Measurements from ENCODE around the gene BRIP1.
"Not testable (repeated sequence)": the region's sequence is repeated elsewhere in the genome, so short reads cannot be mapped to it uniquely, and the experiment has no call there.

BRIP1 gene

DNA sequence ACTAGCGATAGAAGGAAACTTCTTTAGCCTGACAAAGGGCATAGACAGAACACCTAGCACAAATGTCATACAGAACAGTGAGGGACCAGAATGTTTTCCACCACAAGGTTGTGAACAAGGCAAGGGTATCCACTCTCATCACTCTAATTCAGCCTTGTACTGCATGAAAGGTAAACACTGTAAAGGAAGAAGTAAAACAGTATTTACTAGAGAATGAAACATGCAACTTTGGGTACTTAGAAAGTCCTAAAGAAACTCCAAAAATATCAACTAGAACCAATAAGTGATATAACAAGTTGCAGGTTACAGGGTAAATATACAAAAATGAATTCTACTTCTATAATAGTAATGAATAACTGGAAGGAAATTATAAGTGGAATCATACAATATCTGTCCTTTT lies 32.2 kb downstream of the BRIP1 start:
- TF ChIP-seq, protein P1, sequence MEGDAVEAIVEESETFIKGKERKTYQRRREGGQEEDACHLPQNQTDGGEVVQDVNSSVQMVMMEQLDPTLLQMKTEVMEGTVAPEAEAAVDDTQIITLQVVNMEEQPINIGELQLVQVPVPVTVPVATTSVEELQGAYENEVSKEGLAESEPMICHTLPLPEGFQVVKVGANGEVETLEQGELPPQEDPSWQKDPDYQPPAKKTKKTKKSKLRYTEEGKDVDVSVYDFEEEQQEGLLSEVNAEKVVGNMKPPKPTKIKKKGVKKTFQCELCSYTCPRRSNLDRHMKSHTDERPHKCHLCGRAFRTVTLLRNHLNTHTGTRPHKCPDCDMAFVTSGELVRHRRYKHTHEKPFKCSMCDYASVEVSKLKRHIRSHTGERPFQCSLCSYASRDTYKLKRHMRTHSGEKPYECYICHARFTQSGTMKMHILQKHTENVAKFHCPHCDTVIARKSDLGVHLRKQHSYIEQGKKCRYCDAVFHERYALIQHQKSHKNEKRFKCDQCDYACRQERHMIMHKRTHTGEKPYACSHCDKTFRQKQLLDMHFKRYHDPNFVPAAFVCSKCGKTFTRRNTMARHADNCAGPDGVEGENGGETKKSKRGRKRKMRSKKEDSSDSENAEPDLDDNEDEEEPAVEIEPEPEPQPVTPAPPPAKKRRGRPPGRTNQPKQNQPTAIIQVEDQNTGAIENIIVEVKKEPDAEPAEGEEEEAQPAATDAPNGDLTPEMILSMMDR (conservative IDR thresholded peaks at IDR 0.05; ENCODE audit: low read length), result no peak
- H3K4me3 ChIP-seq (ENCODE audit: low read length), result no peak overlapping the region
- no peak for DNase-seq (ENCODE audit: low read depth)

- DNase-seq (ENCODE audit: low read depth), result no peak
- H3K4me3 ChIP-seq (ENCODE audit: low read length), result no peak overlapping the region
- TF ChIP-seq, protein P1 (conservative IDR thresholded peaks at IDR 0.05; ENCODE audit: low read length), result no peak
These were observed 34.6 kb downstream of the BRIP1 start for GRCh38 chr17:61828694-61829093.

- no peak overlapping the region for H3K4me3 ChIP-seq (ENCODE audit: low read length)
- DNase-seq (ENCODE audit: low read depth), result no peak
- TF ChIP-seq, protein P1 (conservative IDR thresholded peaks at IDR 0.05; ENCODE audit: low read length), result no peak
These were observed 35.5 kb downstream of the BRIP1 start for GRCh38 chr17:61827649-61828395.

DNA sequence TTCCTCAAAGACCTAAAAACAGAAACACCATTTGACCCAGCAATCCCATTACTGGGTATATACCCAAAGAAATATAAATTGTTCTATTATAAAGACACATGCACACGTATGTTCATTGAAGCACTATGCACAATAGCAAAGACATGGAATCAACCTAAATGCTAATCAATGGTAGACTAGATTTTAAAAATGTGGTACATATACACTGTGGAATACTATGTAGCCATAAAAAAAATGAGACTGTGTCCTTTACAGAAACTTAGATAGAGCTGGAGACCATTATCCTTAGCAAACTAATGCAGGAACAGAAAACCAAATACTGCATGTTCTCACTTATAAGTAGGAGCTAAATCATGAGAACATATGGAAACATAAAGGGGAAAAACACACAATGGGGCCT lies 36.5 kb downstream of the BRIP1 start:
- DNase-seq (ENCODE audit: low read depth); H3K4me3 ChIP-seq (ENCODE audit: low read length): not testable (repeated sequence)

DNA sequence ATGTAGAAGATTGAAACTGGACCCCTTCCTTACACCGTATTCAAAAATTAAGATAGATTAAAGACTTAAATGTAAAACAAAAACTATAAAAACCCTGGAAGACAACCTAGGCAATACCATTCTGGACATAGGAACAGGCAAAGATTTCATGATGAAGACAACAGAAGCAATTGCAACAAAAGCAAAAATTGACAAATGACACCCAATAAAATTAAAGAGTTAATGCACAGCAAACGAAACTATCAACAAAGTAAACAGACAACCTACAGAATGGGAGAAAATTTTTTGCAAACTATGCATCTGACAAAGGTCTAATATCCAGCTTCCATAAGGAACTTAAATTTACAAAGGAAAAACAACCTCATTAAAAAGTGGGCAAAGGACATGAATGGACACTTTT lies 37.1 kb downstream of the BRIP1 start:
- not testable (repeated sequence) for H3K4me3 ChIP-seq (ENCODE audit: low read length); DNase-seq (ENCODE audit: low read depth)

- H3K4me3 ChIP-seq (ENCODE audit: low read length), result no peak overlapping the region
- no peak for DNase-seq (ENCODE audit: low read depth)
- TF ChIP-seq, protein P1 (conservative IDR thresholded peaks at IDR 0.05; ENCODE audit: low read length), result no peak
These were observed 37.7 kb downstream of the BRIP1 start for GRCh38 chr17:61825448-61826137.

DNA sequence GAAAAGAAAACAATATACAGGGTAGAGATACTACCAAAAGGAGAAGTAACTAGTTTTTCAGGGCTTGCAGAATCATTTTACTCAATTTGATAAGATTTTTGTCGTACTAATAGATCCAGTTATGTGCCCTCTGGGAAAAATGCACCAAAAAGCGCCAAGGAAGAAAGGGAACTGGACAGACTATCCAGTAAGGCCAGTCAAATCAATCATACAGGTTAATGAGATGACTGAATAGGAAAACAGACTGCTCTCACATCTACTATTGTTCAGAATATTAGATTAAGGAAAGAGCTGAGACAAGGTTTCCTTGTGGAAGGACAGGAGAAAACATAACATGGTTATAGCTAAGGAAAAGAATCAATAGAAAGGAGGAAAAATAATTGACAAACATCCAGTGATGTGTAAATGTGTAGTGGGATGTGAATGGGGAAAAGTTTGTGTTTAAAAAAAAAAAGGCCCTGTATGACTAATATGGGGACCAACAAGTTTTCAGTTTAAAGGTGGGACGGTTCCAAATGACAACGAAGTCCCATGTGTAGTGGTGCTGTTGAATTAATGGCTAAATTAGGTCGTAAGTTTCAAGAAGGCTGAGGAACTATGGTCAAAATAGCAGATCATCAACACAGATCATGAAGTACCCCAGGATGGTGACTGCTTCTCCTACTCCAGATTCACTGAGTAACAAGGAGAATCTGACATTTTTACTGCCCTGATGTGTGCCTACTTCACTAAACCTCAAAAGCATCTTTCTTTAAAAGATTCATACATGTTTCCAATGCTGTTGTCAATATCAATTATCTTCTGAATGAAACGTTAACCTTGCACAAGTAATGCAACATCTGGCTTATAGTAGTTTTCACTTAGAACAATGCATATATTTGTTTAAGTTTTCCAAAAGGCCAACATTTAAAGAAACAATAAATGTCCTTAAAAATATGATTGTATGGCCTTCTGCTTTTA lies 40.7 kb downstream of the BRIP1 start:
- TF ChIP-seq, protein P1 (conservative IDR thresholded peaks at IDR 0.05; ENCODE audit: low read length), result no peak
- no peak overlapping the region for H3K4me3 ChIP-seq (ENCODE audit: low read length)
- DNase-seq (ENCODE audit: low read depth), result no peak
